ENCODE results near the gene TVP23B.
"Not testable (repeated sequence)": the region's sequence is repeated elsewhere in the genome, so short reads cannot be mapped to it uniquely, and the experiment has no call there.

DNA sequence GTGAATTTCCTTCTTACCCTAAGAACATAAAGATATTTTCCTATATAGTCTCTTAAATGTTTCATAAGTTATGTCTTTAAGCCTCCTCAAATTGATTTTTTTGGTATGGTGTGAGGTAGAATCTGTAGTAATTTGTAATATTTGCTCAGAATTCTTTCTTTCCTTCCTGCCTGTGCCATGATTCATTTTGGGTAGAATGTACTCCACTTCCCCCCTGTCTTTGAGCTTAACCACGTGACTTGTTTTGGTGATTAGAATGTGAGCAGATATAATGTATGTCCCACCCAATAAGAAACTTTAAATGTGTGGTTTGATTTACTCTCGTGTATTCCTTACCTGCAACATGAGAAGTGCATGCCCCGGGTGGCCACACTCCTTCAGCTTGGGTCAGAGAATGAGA, 40.4 kb downstream of the TVP23B start:
- TF ChIP-seq EZH2 (IDR thresholded peaks at IDR 0.05; ENCODE audit: borderline replicate concordance, low read length); CTCF (IDR thresholded peaks at IDR 0.05; ENCODE audit: low read length): not testable (repeated sequence)

All from OCI-LY1 (cell line).